Measurements from ENCODE around the gene YJEFN3.

DNA sequence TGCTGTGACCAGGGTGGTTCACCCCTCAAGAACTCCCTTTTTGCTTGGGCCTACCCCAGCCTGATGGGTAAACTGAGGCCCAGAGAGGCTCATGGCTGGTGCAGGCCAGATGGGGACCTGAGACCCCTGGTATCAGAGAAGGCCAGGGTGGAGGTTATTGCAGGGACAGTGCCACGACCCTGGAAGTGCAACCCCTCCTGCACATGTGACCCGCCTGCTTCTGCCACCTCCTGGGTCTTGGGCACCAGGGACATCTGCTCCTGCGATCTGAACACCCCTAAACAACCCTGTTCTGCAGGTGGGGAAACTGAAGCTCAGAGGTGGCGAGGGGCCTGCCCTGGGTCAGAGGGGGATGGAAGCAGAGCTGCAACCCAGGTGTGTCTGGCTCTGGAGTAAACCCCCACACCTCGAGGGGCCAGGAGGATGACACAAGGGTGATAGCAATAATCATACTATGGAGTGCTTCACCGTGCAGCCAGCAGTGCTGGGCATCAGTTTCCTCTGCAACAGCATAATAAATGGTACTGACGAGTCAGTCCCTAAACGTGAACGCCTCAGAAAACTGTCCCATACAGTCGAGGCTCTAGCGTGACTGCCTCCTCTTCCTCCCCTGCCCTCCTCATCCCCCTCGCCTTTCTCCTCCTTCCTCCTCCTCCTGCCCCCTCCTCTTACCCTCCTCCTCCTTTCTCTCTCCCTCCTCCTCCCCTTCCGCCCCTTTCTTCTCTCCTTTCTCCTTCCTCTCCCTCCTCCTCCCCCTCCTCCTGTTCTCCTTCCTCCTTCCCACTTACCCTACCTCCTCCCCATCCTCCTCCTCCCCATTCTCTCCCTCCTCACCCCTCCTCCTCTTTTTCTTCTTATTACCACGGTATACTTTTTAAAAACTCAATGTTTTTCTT, 4.3 kb downstream of the YJEFN3 start:
- TF ChIP-seq, protein P1, sequence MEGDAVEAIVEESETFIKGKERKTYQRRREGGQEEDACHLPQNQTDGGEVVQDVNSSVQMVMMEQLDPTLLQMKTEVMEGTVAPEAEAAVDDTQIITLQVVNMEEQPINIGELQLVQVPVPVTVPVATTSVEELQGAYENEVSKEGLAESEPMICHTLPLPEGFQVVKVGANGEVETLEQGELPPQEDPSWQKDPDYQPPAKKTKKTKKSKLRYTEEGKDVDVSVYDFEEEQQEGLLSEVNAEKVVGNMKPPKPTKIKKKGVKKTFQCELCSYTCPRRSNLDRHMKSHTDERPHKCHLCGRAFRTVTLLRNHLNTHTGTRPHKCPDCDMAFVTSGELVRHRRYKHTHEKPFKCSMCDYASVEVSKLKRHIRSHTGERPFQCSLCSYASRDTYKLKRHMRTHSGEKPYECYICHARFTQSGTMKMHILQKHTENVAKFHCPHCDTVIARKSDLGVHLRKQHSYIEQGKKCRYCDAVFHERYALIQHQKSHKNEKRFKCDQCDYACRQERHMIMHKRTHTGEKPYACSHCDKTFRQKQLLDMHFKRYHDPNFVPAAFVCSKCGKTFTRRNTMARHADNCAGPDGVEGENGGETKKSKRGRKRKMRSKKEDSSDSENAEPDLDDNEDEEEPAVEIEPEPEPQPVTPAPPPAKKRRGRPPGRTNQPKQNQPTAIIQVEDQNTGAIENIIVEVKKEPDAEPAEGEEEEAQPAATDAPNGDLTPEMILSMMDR (IDR thresholded peaks at IDR 0.05): no peak
- TF ChIP-seq POLR2AphosphoS5 (IDR thresholded peaks at IDR 0.05; ENCODE audit: insufficient read depth in 1 of 2, low read depth in 1 of 2): no peak
- TF ChIP-seq POLR2A (IDR thresholded peaks at IDR 0.05): no peak

All from vagina (tissue), 2 donors.